K562 (cell line): ENCODE results near the gene ICAM3. TPM values are rescaled to one million over a fixed set of nuclear protein-coding genes. Genes with fewer than 3 reads are reported as not detected.

ENCODE experiments used
- GATA2 ChIP-seq: sonication (generic); formaldehyde crosslinking; IDR thresholded peaks from 2 replicates; pipeline ENCODE4 v1.4.0; 2020; ENCODE audit warnings: mild to moderate bottlenecking, missing genetic modification reagents
- HMGN3 ChIP-seq: IDR thresholded peaks from 2 replicates; pipeline ENCODE4 v1.6.1; 2011; ENCODE audit warnings: borderline replicate concordance, low read depth, mild to moderate bottlenecking, mixed read lengths, low read length; ENCODE audit not compliant: insufficient read length; ENCODE audit errors: extremely low read depth
- MGA ChIP-seq: fragments of 450-650 bp; IDR thresholded peaks from 2 replicates; pipeline ENCODE4 v1.6.1; 2016; ENCODE audit warnings: mild to moderate bottlenecking, moderate library complexity
- MNT ChIP-seq, 2 experiments: fragments of 450-650 bp; conservative IDR thresholded peaks; 2 replicates each; pipeline ENCODE4 v1.6.1; 2017; ENCODE audit warnings: mild to moderate bottlenecking in 2 of 2, moderate library complexity in 2 of 2
- POLR3G ChIP-seq: IDR thresholded peaks from 2 replicates; pipeline ENCODE4 v1.6.1; 2011; ENCODE audit not compliant: insufficient read length, insufficient replicate concordance; ENCODE audit errors: extremely low read depth
- RFX5 ChIP-seq: IDR thresholded peaks from 2 replicates; pipeline ENCODE4 v1.6.1; 2011; ENCODE audit warnings: low read depth, mild to moderate bottlenecking, improper control_type of control experiment, low read length
- SIN3A ChIP-seq, 2 experiments: fragments of 150-350 bp in 1 of 2; IDR thresholded peaks; 2 replicates each; pipeline ENCODE4 v1.6.1; 2011 to 2016; ENCODE audit warnings: borderline replicate concordance in 2 of 2, low read depth in 2 of 2, low read length in 2 of 2, mild to moderate bottlenecking in 2 of 2, moderate library complexity in 2 of 2; ENCODE audit not compliant: control insufficient read depth in 1 of 2
- VEZF1 ChIP-seq: fragments of 200-800 bp; sonication (Bioruptor generic); IDR thresholded peaks from 2 replicates; pipeline ENCODE4 v1.6.1; 2017; ENCODE audit warnings: missing genetic modification characterization, missing compliant biosample characterization
- ZEB2 ChIP-seq: fragments of 450-650 bp; IDR thresholded peaks from 2 replicates; pipeline ENCODE4 v1.6.1; 2016
- ZNF274 ChIP-seq: IDR thresholded peaks from 2 replicates; pipeline ENCODE4 v1.6.1; 2011; ENCODE audit warnings: low read depth, mild to moderate bottlenecking, low read length, moderate library complexity, borderline replicate concordance
- polyA plus RNA-seq, 8 experiments: library from polyadenylated mRNA; depleted of rRNA in 4 of 8; stranded (reverse) in 5 of 8; unstranded in 3 of 8; fragments of >200 nt; fragmentation: Nextera tagmentation in 2 of 8; fragmentation: Illumina TruSeq in 1 of 8; extraction: Ambion mirVana in 2 of 8; extraction: Trizol in 1 of 8; gene quantifications; 2 replicates each; pipeline versions ENCODE4 v1.2.1 to v1.2.3, GENCODE V29; 2011 to 2014; ENCODE audit warnings: inconsistent platforms in 1 of 8, missing spikeins in 1 of 8
- total RNA-seq, 7 experiments: library from RNA; depleted of rRNA in 6 of 7; stranded (reverse); fragments of >200 nt in 6 of 7; fragmentation: Illumina TruSeq in 2 of 7; extraction: Trizol in 2 of 7; gene quantifications; 2 replicates each; pipeline versions ENCODE4 v1.2.1 to v1.2.3, GENCODE V29; 2011 to 2021; ENCODE audit warnings: low replicate concordance in 1 of 7

ICAM3 gene
- total and polyA plus RNA-seq, 9 of the 15 experiments (the other 6 are each of a cell fraction or from before 2014, with no cell fraction given), result 6.5 to 39.5 (median 24.2) TPM

GRCh38 chr19:10346509-10346908 lies 7.1 kb upstream of the ICAM3 start (continued):
- TF ChIP-seq SIN3A (IDR thresholded peaks at IDR 0.05; ENCODE audit: borderline replicate concordance in 2 of 2, control insufficient read depth in 1 of 2, low read depth in 2 of 2, low read length in 2 of 2) (no peak), MNT (conservative IDR thresholded peaks at IDR 0.05) (peak in 1 of 2 experiments; percentile 23; a peak in 1 of 4 replicates), GATA2 (CRISPR knock-in tag) (no peak), ZNF274 (no peak), POLR3G (no peak), RFX5 (peak; percentile 89), VEZF1 (CRISPR knock-in tag) (no peak), HMGN3 (no peak), ZEB2 (no peak), MGA (no peak)
